HepG2 (cell line): ENCODE measurements around the gene ANKRD44. TPM values are rescaled to one million over a fixed set of nuclear protein-coding genes. Genes with fewer than 3 reads are reported as not detected.

Experiments
- ATAC-seq: fragments of 200-7000 bp; cut with Tn5 transposase; 3 replicates; pipeline ENCODE4 v1.9.1; 2020; ENCODE audit warnings: mild to moderate bottlenecking, moderate library complexity
- BruUV-seq: library from RNA; stranded (reverse); fragments of 400-500 nt; replicated peaks from 2 replicates; lab custom pipeline; 2021; lab: Mats Ljungman, UMichigan
- CTCF ChIA-PET: fragments of 300-600 bp; formaldehyde crosslinking; extraction: SDS; loops from one replicate; lab custom pipeline; 2021; ENCODE audit warnings: low total read pairs, inconsistent platforms, low intra/inter-chr PET ratio; lab: Yijun Ruan, JAX
- POLR2A ChIA-PET: fragments of 350-600 bp; sonication (Branson Sonifier 250); formaldehyde crosslinking; loops from one replicate; lab custom pipeline; 2020; ENCODE audit warnings: antibody characterized with exemption, inconsistent platforms; lab: Yijun Ruan, JAX
- DNase-seq: peaks from one replicate; pipeline ENCODE4 v3.0.0-alpha.2; 2015; ENCODE audit warnings: low spot score
- FAIRE-seq: peaks from 3 replicates; lab custom pipeline; 2011; peaks lifted over from hg19 to GRCh38; lab: Jason Lieb, UNC
- H2AFZ ChIP-seq: one replicate; pipeline ENCODE4 v1.6.1; 2011; ENCODE audit warnings: low read length, inconsistent platforms
- H3K27ac ChIP-seq: fragments of 300-600 bp; 3 replicates; pipeline ENCODE4 v1.8.0; 2011; ENCODE audit warnings: mixed run types, mild to moderate bottlenecking, mixed read lengths, low read length, inconsistent platforms; ENCODE audit not compliant: insufficient read depth; ENCODE audit errors: extremely low read length
- H3K27me3 ChIP-seq, 2 experiments: fragments of 200-600 bp in 1 of 2; 2 replicates in 1 of 2; 3 replicates in 1 of 2; pipeline versions ENCODE4 v1.6.0 to v1.8.0; 2011; ENCODE audit warnings: low read length in 2 of 2, mild to moderate bottlenecking in 2 of 2, moderate library complexity in 2 of 2, inconsistent platforms in 1 of 2; ENCODE audit not compliant: insufficient read depth in 2 of 2, control insufficient read depth in 1 of 2
- H3K36me3 ChIP-seq, 2 experiments: fragments of 200-600 bp in 1 of 2; replicated peaks in 1 of 2; 2 replicates in 1 of 2; 3 replicates in 1 of 2; pipeline versions ENCODE4 v1.5.1 to v1.8.0; 2011; ENCODE audit warnings: low read length in 2 of 2, inconsistent platforms in 1 of 2; ENCODE audit not compliant: insufficient read depth in 2 of 2, control insufficient read depth in 1 of 2
- H3K4me1 ChIP-seq: 2 replicates; pipeline ENCODE4 v1.5.1; 2012; ENCODE audit warnings: low read length, inconsistent platforms; ENCODE audit not compliant: insufficient read depth
- H3K4me2 ChIP-seq: 2 replicates; pipeline ENCODE4 v1.6.0; 2011; ENCODE audit warnings: low read depth, low read length, inconsistent platforms
- H3K4me3 ChIP-seq, 3 experiments: fragments of 200-600 bp in 1 of 3; sonication (generic), shearing (Covaris generic) in 1 of 3; replicated peaks in 1 of 3; 2 replicates each; pipeline ENCODE4 v1.5.1; 2011 to 2016; ENCODE audit warnings: low read length in 3 of 3, inconsistent platforms in 2 of 3, low read depth in 2 of 3, mild to moderate bottlenecking in 2 of 3, control low read depth in 1 of 3, mixed read lengths in 1 of 3; ENCODE audit not compliant: insufficient read depth in 1 of 3
- H3K79me2 ChIP-seq: one replicate; pipeline ENCODE4 v1.6.1; 2011; ENCODE audit warnings: low read length, inconsistent platforms; ENCODE audit not compliant: insufficient read depth
- H3K9ac ChIP-seq: 2 replicates; pipeline ENCODE4 v1.6.0; 2011; ENCODE audit warnings: mild to moderate bottlenecking, low read depth, low read length, inconsistent platforms; ENCODE audit not compliant: insufficient read depth
- H3K9me3 ChIP-seq: 2 replicates; pipeline ENCODE4 v1.5.1; 2012; ENCODE audit warnings: mild to moderate bottlenecking, low read length
- H4K20me1 ChIP-seq: 2 replicates; pipeline ENCODE4 v1.6.0; 2011; ENCODE audit warnings: inconsistent platforms, mild to moderate bottlenecking, low read length, moderate library complexity; ENCODE audit not compliant: insufficient read depth
- E2F1 ChIP-seq: sonication (generic); formaldehyde crosslinking; IDR thresholded peaks from 2 replicates; pipeline ENCODE4 v1.5.0; 2020; ENCODE audit warnings: missing genetic modification reagents
- HDAC2 ChIP-seq: sonication (generic); formaldehyde crosslinking; IDR thresholded peaks from 2 replicates; pipeline ENCODE4 v1.4.0; 2020; ENCODE audit warnings: missing genetic modification reagents
- HOMEZ ChIP-seq: IDR thresholded peaks from 2 replicates; pipeline ENCODE4 v1.6.1; 2016; ENCODE audit warnings: low read depth
- HOXA5 ChIP-seq: sonication (generic); formaldehyde crosslinking; IDR thresholded peaks from 2 replicates; pipeline ENCODE4 v1.4.0; 2020; ENCODE audit warnings: missing genetic modification reagents
- ZNF18 ChIP-seq: sonication (generic); formaldehyde crosslinking; IDR thresholded peaks from 2 replicates; pipeline ENCODE4 v1.8.0; 2022; ENCODE audit warnings: mild to moderate bottlenecking, missing genetic modification reagents; ENCODE audit not compliant: insufficient replicate concordance
- ZNF224 ChIP-seq: sonication (generic); formaldehyde crosslinking; IDR thresholded peaks from 2 replicates; pipeline ENCODE4 v1.5.0; 2020; ENCODE audit warnings: mild to moderate bottlenecking, missing genetic modification reagents
- ZNF251 ChIP-seq: sonication (generic); formaldehyde crosslinking; IDR thresholded peaks from 2 replicates; pipeline ENCODE4 v1.9.0; 2021; ENCODE audit warnings: mild to moderate bottlenecking, missing genetic modification reagents
- ZNF331 ChIP-seq: sonication (generic); formaldehyde crosslinking; IDR thresholded peaks from 2 replicates; pipeline ENCODE4 v1.4.0; 2020; ENCODE audit warnings: missing genetic modification reagents
- ZNF333 ChIP-seq: sonication (generic); formaldehyde crosslinking; IDR thresholded peaks from 2 replicates; pipeline ENCODE4 v1.4.0; 2020; ENCODE audit warnings: mild to moderate bottlenecking, missing genetic modification reagents, borderline replicate concordance
- ZNF549 ChIP-seq: sonication (generic); formaldehyde crosslinking; IDR thresholded peaks from 2 replicates; pipeline ENCODE4 v1.5.0; 2020; ENCODE audit warnings: missing genetic modification reagents
- ZNF720 ChIP-seq: sonication (generic); formaldehyde crosslinking; IDR thresholded peaks from 2 replicates; pipeline ENCODE4 v1.4.0; 2020; ENCODE audit warnings: missing genetic modification reagents
- ZNF776 ChIP-seq: sonication (generic); formaldehyde crosslinking; IDR thresholded peaks from 2 replicates; pipeline ENCODE4 v1.4.0; 2020; ENCODE audit warnings: mild to moderate bottlenecking, missing genetic modification reagents
- ZNF841 ChIP-seq: sonication (generic); formaldehyde crosslinking; IDR thresholded peaks from 2 replicates; pipeline ENCODE4 v1.8.1; 2023; ENCODE audit warnings: missing genetic modification reagents, borderline replicate concordance
- WGBS: methylation state at CpG from one replicate; pipeline ENCODE4 v1.1.6; 2017; ENCODE audit warnings: low lambda C conversion rate; 5-methylcytosine and 5-hydroxymethylcytosine counted together
- in situ Hi-C: cut with HindIII; loops from 2 replicates; pipeline ENCODE4 v1.10.0; 2017; ENCODE audit warnings: low pct_unique_long_range_greater_than_20kb; ENCODE audit not compliant: extremely low pct_ligation_motif_present
- intact Hi-C: fragments of 100-400 bp; cut with micrococcal nuclease; formaldehyde crosslinking; loops from one replicate; pipeline ENCODE4 v1.10.0; 2022; ENCODE audit not compliant: unreplicated experiment
- polyA plus RNA-seq, 8 experiments: library from polyadenylated mRNA; depleted of rRNA in 3 of 8; stranded (reverse) in 7 of 8; unstranded in 1 of 8; fragments of >200 nt; fragmentation: Illumina TruSeq in 4 of 8; extraction: Trizol in 4 of 8; gene quantifications; 2 replicates each; pipeline versions ENCODE4 v1.2.1 to v1.2.3, GENCODE V29; 2011 to 2016; ENCODE audit warnings: low read depth in 4 of 8, missing spikeins in 1 of 8, mixed read lengths in 1 of 8; ENCODE audit not compliant: insufficient read depth in 1 of 8
- total RNA-seq, 5 experiments: library from RNA; depleted of rRNA; stranded (reverse); fragments of >200 nt; fragmentation: Illumina TruSeq; extraction: Trizol; gene quantifications; 2 replicates each; pipeline ENCODE4 v1.2.3, GENCODE V29; 2016; ENCODE audit warnings: low read depth in 1 of 5
- TF ChIP-seq, protein P1 (sequence below): sonication (generic); formaldehyde crosslinking; IDR thresholded peaks from 2 replicates; pipeline ENCODE4 v1.4.0; 2020; ENCODE audit warnings: missing genetic modification reagents

The ANKRD44 gene
- total and polyA plus RNA-seq, 2 of the 13 experiments (the other 11 are each of a cell fraction or from before 2014, with no cell fraction given): 0.04 to 0.11 TPM

- in situ Hi-C loops (no loop called here), intact Hi-C loops (no loop called here)
- no peaks in the 10 kb centered on the region for H4K20me1 ChIP-seq
- H3K4me1 ChIP-seq: no peaks in the 10 kb centered on the region
- POLR2A ChIA-PET: no interaction called here
- no TSS peak for BruUV-seq
- FAIRE-seq (no peak), DNase-seq (no peak), ATAC-seq (no peak)
- no peak overlapping the region for H3K27ac ChIP-seq
- WGBS: 46% methylated on average over 5 of the region's 5 CpGs
- no peaks in the 10 kb centered on the region for H3K36me3 ChIP-seq
- CTCF ChIA-PET: no interaction called here
- H2AFZ ChIP-seq: no peak overlapping the region
- H3K27me3 ChIP-seq: no peaks in the 10 kb centered on the region
- H3K79me2 ChIP-seq: no peaks in the 10 kb centered on the region
- no peaks in the 10 kb centered on the region for H3K9me3 ChIP-seq
- H3K4me2 ChIP-seq: no peak overlapping the region
- no peak overlapping the region for H3K9ac ChIP-seq
- H3K4me3 ChIP-seq: no peak overlapping the region
- TF ChIP-seq ZNF549 (CRISPR knock-in tag): no peak
- TF ChIP-seq ZNF333: no peak
- TF ChIP-seq ZNF224 (CRISPR knock-in tag): no peak
- TF ChIP-seq ZNF776: no peak
- no peak for TF ChIP-seq ZNF18 (CRISPR knock-in tag)
- TF ChIP-seq ZNF251 (CRISPR knock-in tag): no peak
- TF ChIP-seq HDAC2: no peak
- TF ChIP-seq, protein P1, sequence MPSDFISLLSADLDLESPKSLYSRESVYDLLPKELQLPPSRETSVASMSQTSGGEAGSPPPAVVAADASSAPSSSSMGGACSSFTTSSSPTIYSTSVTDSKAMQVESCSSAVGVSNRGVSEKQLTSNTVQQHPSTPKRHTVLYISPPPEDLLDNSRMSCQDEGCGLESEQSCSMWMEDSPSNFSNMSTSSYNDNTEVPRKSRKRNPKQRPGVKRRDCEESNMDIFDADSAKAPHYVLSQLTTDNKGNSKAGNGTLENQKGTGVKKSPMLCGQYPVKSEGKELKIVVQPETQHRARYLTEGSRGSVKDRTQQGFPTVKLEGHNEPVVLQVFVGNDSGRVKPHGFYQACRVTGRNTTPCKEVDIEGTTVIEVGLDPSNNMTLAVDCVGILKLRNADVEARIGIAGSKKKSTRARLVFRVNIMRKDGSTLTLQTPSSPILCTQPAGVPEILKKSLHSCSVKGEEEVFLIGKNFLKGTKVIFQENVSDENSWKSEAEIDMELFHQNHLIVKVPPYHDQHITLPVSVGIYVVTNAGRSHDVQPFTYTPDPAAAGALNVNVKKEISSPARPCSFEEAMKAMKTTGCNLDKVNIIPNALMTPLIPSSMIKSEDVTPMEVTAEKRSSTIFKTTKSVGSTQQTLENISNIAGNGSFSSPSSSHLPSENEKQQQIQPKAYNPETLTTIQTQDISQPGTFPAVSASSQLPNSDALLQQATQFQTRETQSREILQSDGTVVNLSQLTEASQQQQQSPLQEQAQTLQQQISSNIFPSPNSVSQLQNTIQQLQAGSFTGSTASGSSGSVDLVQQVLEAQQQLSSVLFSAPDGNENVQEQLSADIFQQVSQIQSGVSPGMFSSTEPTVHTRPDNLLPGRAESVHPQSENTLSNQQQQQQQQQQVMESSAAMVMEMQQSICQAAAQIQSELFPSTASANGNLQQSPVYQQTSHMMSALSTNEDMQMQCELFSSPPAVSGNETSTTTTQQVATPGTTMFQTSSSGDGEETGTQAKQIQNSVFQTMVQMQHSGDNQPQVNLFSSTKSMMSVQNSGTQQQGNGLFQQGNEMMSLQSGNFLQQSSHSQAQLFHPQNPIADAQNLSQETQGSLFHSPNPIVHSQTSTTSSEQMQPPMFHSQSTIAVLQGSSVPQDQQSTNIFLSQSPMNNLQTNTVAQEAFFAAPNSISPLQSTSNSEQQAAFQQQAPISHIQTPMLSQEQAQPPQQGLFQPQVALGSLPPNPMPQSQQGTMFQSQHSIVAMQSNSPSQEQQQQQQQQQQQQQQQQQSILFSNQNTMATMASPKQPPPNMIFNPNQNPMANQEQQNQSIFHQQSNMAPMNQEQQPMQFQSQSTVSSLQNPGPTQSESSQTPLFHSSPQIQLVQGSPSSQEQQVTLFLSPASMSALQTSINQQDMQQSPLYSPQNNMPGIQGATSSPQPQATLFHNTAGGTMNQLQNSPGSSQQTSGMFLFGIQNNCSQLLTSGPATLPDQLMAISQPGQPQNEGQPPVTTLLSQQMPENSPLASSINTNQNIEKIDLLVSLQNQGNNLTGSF: no peak
- no peak for TF ChIP-seq ZNF841 (CRISPR knock-in tag)
- no peak for TF ChIP-seq ZNF720 (CRISPR knock-in tag)
- TF ChIP-seq HOXA5 (CRISPR knock-in tag): no peak
- no peak for TF ChIP-seq HOMEZ
- no peak for TF ChIP-seq E2F1 (CRISPR knock-in tag)
- no peak for TF ChIP-seq ZNF331 (CRISPR knock-in tag)
Observed at GRCh38 chr2:196984903-196985302, 325.7 kb downstream of the ANKRD44 start.
